Middle frontal gyrus (tissue), 1 donor: ENCODE measurements around the gene ZRANB2.

Experiments used
- DNase-seq: peaks from one replicate; pipeline ENCODE4 v3.0.0-alpha.2; 2015; ENCODE audit warnings: low spot score; ENCODE audit errors: extremely low spot score

Gene ZRANB2

DNA sequence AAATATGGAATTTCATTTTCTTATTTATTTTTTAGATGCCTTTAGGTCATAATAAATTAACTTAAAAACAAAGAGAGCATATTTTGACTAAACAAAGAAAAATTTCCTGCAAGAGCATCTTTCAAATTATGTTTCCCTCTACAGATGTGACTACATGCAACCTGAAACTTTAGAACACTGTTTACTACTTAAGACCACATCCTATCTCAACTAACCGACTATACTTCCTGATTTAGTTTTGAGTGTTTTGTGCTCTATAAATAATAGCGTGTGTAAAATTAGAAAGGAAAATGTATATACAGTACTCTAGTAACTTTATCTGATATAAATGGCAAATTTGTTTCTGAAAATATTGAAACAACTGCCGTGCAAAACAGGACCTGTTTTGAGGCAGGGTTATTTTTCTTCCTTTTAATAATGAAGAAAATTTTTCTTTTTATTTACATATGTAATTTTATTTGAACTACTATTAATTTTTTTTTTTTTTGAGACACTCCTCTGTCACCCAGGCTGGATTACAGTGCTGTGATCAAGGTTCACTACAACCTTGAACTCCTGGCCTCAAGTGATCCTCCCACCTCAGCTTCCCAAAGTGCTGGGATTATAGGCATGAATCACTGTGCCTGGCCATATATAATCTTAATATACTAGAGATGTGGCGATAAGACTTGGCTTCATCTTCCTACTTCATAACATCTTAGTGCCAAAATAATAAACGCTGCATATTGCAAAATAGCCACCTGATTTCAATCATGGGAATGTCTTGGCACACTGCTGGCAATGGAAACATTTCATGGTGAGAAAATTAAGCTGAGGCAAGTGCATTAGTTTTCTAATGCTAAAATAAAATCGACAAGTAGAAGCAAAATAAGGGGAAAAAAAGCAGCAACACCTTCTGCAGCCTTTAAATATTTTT is 12.3 kb downstream of the ZRANB2 start:
- DNase-seq: no peak

DNA sequence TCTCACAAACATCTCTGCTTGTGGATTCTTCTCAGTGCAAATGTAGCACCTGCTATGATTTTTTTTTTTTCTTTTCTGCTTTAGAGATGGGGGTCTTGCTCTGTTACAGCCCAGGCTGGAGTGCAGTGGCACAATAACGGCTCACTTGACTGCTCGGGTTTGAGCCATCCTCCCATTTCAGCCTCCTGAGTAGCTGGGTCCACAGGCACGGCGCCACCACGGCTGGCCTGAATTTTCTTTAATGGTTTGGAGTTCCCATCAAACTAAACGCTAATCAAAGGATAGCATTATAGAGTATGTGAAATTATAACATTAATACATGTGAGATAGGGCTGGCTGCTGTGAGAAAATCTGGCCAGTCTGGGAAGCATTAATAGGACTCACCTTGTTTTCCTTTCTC is 26.0 kb downstream of the ZRANB2 start:
- DNase-seq: no peak

DNA sequence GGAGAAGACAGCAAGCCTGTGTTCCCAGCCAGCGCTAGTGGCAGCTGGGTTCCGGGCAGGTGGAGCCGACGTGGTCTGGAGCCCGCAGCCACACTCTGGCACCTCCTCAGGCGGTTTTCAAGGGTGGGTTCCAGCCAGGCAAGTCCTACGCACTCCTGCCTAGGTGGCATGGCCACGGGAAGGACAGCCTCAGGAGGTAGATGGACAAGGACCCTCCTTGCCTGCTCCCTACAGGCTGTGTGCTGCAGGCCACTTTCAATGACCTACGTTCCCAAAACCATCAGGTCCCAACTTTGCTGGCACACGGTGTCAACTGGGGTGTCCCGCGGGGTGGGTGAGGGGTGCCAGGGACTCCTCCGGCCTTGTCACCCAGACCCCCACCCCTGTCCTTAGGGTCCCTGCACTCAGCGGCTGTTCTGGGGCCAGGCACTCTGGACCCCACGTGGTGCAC is 26.5 kb downstream of the ZRANB2 start:
- DNase-seq: no peak

DNA sequence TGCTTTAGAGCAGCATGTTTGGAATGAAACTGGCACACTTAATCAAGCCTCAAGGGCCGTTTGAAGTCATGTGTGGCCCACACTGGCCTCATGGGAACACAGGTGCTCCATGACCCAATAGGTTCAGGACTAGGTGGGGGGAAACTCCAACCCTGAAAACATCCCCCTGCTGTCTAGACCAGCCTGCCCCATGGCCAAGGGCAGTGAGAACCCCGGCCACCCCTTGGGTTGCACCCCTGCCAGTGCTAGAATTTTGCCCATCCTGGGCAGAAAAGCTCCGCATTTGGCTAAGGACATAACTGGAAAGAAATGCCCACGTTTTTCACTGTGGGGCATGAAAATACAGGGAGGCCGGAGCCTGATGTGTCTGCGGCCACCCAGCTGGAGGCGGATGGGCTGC is 27.1 kb downstream of the ZRANB2 start:
- DNase-seq: no peak

DNA sequence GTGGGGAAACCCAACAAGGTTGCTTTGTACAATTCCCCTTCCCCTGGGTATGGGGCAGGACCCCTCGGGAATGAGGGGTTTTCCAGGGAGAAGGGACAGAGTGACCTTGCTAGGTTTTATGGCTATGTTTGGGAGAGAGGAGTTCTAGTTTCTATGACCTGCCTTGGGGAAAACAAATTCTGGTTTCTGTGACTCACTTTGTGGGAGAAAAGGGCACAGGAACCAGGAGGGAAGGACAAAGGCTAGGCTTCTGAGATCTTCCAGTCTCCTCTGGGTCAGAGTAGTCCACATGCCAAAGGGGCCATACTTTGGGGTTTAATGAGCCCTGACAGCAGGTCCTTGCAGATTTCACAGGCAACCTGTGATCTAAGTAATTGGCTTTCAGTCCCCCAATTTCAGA is 27.7 kb downstream of the ZRANB2 start:
- DNase-seq: no peak

DNA sequence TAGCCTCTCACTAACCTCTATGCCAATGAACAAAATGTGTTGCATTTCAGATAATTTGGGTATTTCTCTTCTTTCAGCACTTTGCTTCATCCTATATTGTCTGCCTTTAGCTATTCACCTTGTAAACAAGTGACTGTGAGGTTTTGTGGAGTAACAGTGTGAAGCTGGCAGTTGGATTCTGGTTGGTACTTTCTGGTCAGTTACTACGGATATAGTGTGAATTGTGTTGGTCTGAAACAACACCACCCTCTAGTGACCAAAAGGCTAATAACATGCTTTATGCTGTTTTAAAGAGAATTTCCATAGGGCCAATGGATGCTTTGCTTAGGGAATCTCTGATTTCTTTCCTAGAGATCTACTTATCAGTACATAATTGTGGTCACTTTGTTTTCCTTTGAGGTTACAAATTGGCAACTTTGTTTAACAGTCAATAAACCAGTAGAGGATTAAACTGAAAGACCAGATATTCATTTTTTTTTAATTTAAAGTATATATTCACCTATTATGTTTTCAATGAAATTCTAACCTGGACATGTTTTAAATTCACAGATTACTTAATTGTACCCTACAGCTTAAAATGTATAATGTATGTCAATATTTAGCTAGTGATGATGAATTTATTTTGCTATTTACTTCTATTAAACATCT is 30.8 kb downstream of the ZRANB2 start:
- DNase-seq: peak; percentile 74

DNA sequence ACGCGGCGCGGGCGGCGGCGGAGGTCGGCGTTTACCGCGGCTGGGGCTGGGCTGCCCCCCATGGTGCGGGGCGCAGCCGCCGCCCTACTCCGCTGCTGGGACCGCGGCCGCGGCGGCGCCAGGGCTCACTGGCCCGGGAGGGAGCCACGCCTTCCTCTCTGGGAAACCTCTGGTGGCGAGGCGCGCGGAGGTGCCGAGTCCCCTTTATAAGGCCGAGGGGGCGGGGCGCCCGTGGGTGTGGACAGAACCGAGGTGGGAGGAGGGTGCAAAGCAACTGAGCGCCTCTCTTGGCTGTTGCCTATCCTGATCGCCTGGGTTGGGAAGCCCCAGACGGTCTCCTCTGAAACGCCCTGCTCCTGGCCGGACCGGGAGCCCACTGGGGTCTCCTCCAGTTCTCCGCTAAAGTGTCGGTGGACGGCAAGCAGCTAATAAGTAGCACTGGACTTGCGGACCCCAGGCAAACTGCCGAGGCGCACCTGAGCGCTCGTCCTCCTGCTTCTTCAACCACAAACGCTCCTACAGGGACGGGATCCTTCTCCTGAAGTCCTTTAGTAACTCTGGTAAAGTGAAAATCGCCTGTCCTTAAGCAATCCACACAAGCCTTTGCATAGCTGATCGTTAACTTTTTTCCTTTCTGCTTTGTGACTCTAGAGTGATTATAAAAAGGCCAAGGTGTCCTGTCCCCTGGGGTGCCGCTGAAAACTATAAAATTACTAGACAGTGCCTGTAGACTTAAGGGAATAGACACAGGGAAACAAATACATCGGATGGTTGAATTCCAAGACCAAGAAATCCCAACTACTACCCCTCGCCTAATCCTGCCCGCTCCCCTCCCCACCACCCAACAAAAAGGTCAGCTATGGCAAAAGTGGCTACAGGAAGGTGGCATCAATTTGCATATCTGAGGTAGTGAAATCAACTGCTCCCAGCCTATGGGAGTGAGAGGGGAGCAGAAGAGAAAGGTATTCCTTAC is 32.9 kb downstream of the ZRANB2 start, which contains the start of gene PTGER3:
TSS of gene PTGER3 (minus strand) at position 182 of the 973 bp plus-strand sequence. CDS start 239 bp downstream, outside the sequence.
- no peak for DNase-seq

DNA sequence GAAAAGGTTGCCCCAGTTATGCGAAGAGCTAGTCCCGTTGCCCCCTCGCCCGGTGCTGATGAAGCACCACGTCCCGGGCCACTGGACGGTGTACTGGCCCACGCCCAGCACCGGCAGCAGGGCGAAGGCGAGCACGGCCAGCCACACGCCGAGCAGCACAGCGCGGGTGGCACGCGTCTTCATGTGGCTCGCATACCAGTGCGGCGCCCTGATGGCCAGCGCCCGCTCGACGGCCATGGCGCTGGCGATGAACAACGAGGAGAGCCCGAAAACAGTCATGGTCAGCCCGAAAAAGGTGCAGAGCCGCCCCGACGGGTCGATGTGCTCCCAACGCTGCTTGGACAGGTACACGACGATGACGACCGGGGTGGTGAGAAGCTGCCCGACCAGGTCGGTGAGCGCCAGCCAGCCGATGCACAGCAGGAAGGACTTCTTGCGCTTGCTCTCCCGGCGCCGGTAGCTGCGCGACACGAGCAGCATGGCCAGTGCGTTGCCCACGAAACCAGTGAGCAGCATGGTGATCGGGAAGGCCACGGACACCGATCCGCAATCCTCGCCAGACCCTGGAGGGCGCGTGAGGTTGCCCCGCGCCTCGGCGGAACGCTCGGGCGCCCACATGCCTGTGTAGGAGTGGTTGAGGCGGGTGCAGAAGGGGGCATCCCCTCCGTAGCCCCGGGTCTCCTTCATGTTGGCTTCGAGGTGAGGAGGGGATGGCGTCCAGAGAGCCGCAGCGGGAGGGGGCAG is 33.8 kb downstream of the ZRANB2 start:
- DNase-seq: no peak

DNA sequence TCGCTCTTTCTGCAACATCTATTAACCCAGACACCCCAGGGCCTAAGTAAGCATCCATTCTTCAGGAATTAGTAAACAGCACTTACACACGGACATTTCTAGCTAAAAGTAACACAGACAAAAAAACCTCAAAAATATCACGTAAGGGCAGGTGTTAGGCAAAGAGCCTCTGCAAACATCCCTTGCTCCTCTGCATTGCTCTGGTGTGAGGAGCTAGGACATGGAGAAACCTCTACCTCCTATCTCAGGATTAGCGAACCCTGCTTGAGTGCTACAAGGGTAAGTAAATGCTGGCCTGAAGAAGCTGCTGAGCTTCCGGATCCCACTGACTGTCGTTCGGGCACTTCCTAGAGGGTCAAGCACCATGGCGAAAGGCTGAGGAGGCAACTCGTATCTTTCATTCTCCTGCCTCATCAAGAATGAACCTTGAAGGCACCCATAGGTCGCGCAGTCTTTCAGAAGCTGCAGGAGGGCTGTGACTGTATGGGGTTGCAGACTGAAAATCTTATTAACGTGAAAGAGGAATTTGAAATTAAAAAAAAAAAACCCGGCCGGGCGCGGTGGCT is 35.3 kb downstream of the ZRANB2 start:
- DNase-seq: no peak

DNA sequence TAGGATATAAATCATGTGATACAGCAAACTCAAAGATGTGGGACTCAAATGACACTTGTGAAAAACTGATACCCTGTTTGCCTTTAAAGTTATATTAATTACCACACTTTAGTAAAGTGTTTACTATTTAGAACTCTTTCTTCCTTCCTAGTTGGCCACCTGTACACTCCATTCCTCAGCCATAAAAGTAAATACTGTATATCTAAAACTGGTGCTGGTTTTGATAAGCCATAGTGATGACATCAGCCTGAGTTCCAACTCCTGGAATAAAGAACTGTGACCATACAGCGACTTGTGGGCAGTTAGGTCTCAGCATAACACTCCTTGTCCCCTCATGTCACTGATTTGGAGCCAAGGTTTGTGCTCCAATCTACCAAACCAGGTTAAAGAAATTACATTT is 36.0 kb downstream of the ZRANB2 start:
- DNase-seq: no peak

DNA sequence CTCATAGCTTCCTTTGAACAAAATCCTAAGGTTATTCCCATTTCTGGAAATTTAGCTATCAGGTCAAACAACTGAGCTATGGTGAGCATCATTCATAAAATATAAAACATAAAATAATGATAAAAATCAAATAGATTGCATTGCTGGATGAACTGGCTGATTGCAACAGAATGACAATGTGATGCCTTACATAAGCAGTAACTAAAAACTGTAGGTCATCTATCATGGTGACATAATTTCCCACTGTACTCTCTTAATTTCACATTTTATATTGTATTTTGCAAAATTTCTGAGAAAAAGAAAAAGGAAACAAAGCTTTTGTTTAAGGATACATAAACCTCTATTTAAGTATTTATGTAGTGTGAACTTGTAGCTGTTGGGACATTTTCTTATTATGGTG is 37.8 kb downstream of the ZRANB2 start:
- no peak for DNase-seq

DNA sequence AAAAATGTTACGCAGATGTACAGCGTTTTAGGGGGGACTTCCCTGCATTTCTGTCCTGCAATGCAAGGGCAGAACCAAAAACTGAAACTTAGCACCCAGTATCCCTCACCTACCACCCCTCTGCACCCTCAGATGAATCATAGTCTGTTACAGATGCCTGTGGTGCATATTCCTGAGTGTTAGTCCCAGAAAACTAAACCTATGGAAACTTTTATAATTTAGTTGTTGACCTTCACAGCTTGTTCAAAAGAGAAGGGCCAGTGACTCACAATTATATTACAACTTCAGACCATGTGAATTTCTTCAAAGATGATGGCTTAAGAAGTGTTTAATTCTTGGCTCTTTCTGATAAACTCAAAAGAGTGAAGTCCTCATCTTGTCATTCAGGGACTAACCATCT is 39.0 kb downstream of the ZRANB2 start:
- DNase-seq: no peak

DNA sequence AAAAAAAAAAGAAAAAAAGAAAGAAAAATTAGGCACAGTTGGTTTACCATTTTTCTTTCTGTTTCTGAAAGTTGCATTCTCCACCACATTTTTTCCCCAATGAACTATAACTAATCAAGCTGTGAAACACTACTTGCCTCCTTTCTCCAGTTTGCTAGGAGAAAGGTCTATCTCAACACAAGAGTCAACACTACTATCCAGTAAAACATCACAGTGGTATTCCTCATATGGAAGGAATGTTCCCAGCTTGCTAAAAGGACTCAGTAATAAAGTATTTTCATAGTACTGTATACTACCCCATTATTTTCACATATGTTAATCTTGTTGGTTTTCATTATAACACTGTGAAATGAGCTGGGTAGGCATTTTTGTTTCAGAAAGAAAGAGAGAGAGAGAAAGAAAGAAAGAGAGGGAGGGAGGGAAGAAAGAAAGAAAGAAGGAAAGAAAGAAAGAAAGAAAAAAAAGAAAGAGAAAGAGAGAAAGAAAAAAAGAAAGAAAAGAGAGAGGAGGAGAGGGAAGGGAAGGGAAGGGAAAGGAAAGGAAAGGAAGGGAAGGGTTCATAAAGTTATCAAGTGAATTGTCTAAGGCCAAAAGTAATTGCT is 41.1 kb downstream of the ZRANB2 start:
- DNase-seq: no peak

DNA sequence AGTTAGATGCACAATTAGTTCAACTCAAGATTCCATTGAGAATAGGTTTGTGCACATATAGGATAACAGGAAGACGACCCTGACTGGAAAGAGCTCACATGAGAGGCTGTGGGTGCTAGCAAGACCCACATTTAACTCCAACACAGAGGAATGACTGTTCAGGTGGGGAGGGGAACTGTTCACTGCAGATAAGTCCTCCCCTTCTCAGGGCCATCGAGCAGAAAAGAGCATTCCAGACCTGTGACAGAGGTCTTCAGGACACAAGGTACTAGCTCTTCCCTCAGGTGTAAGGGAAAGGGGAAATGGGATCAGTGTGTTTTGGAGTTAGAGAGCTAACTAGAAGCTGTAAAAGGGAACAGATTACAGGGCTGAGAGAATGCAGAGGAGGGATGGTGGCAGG is 41.9 kb downstream of the ZRANB2 start:
- DNase-seq: no peak

DNA sequence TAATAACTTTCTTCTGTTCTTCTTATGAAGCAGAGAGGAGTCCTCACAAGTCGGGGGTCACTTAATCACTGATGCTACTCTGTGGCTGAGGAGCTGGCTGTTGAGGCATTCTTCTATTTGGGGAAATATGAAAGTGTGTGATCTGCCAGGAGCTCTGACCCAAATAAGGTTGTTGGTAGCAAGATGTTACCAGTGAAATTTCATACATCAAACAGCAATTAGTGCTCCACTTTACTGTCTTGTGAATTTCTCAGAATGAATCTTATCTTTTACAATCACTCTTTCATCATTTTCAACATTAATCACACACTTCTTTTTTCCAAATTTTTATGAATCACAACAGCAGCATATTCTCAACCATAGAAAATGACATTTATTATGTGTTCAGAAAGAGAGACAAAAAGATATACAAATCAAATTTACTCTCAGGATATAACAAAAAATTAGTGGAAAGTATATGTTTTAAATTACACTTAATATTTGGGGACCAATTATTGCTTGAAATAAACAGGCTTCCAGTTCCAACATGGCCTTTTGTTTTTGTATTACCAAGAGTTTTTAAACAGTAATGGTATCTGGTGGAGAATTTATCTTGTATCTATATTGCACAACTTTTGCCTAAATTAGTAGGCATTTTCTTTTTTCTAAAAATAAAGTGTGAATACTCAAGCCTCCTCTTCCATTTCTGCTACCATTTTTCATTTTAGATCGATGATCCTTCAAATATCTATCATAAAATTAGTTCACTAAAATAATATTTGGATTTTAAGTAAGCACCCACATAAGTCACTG is 42.8 kb downstream of the ZRANB2 start:
- DNase-seq: no peak

DNA sequence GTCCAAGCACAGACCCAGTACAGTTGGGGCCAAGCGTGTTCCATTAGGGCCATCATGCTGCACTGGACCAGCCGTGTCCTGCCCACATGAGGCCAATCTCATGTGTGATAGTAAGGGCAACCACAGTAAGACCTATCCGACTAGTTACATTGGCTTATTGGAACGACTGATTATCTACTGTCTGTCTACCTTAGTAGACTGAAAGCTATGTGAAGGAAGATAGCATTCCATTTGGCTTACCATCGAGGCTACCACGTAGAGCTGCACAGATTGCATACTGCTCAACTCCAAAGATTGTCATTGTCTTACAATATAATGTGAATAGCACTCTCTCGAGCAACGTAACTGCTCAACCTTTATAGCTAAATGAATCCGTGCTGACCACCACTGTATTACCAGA is 43.8 kb downstream of the ZRANB2 start:
- no peak for DNase-seq

DNA sequence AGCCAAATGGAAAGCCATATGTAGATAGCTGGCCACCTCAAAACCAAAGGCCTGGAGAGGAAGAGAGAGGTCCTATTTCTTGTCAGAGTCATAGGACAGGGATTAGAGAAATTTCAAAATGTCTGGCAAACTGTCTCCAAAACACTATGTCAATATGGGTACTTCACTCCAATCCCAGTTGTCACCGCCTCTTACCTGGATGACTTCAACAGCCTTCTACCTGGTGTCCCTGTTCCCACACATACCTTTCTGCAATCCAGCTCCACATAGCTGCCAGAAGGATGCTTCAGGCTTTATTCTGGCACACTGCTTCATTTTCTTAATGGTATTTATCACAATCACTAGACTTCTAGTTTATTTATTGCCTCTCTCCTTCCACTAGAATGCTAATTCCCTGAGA is 47.7 kb downstream of the ZRANB2 start:
- no peak for DNase-seq

DNA sequence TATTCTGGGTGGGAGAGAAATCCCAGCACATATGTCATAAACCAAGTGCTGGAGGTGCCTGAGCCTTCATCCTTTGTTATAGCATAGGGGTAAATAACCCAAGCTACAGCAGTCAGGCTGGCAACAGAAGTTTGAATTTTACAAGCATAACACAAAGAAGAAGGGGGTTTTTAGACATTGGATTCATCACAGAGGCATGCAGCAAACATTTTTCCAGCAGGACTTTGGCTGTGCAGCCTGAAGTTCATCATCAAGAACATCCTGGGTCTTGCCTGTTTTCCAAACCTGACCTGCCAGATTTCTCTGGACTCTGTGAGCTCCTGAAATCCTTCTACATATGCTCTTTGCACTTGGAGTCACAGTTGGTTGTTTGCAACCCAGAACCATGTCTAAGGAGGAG is 49.4 kb downstream of the ZRANB2 start:
- no peak for DNase-seq

DNA sequence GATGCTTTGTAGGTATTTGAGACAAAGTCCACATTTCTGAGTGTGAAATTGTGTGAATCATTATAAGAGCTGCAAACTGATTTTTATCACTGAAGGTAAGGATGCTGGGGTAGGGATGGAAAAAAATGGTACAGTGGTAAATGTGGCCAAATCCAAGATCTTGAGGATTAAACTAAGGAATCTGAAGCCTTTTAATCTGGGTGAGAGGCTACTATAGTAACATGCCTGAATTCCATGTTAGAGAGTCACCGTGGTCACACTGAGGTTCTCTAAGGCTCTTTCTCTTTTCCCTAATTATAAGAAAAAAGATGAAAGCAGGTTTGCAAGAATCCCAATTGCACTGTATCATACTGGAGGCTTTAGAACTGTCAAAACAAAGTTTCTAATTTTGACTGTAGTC is 50.8 kb downstream of the ZRANB2 start:
- no peak for DNase-seq
